K562 (cell line): Measurements from ENCODE around the gene RTF2.

Experiments used
- NCOA1 ChIP-seq: fragments of 450-650 bp; IDR thresholded peaks from 2 replicates; pipeline ENCODE4 v1.6.1; 2016; ENCODE audit warnings: low read depth
- SNRNP70 ChIP-seq: fragments of 200-400 bp; formaldehyde crosslinking; optimal IDR thresholded peaks from 2 replicates; pipeline ENCODE3; 2017; ENCODE audit warnings: low read depth, low read length

DNA sequence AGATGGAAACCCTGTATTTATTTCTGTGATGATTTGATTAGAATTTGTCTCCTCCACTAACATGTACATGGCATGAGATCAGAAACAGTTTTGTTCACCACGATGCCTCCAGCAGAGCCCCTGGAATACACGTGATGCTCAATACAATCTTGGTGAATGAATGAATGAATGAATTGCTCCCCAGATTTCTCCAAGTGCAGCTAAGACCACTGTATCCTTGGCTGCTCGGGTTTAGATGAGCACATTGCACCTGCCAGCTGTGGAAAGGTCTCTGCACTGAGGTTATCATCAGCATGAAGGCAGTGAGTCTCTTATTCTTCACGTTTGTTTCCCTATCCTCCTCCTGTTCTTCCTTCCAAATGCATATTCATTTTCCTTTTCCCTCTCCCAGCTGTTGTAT lies 38.5 kb upstream of the RTF2 start:
- no peak for TF ChIP-seq SNRNP70
- no peak for TF ChIP-seq NCOA1
